GM12878 (cell line): ENCODE results near the gene KLK12. TPM values are rescaled to one million over a fixed set of nuclear protein-coding genes. Genes with fewer than 3 reads are reported as not detected.

Source experiments
- ATAC-seq: fragments of 200-7000 bp; cut with Tn5 transposase; 3 replicates; pipeline ENCODE4 v1.9.1; 2020; ENCODE audit warnings: mild to moderate bottlenecking, moderate library complexity
- BruUV-seq: library from RNA; stranded (reverse); fragments of 400-500 nt; replicated peaks from 2 replicates; lab custom pipeline; 2021; lab: Mats Ljungman, UMichigan
- CTCF ChIA-PET: fragments of 300-600 bp; sonication (Branson Sonifier 250); formaldehyde crosslinking; extraction: SDS; loops from one replicate; lab custom pipeline; 2021; ENCODE audit warnings: inconsistent platforms; lab: Yijun Ruan, JAX
- POLR2A ChIA-PET: fragments of 350-600 bp; formaldehyde crosslinking; extraction: SDS; loops from one replicate; lab custom pipeline; 2021; ENCODE audit warnings: inconsistent platforms; lab: Charles Lee
- RAD21 ChIA-PET: fragments of 300-600 bp; sonication (Branson Sonifier 250); formaldehyde crosslinking; loops from one replicate; lab custom pipeline; 2023; ENCODE audit warnings: antibody characterized with exemption; ENCODE audit not compliant: unreplicated experiment; lab: Charles Lee
- SMC1A ChIA-PET: fragments of 300-600 bp; sonication (Branson Sonifier 250); formaldehyde crosslinking; loops from one replicate; lab custom pipeline; 2023; ENCODE audit not compliant: unreplicated experiment, uncharacterized antibody; lab: Charles Lee
- DNase-seq: peaks from one replicate; pipeline ENCODE4 v3.0.0-alpha.2; 2011; ENCODE audit warnings: low read depth, low spot score
- FAIRE-seq: peaks from 3 replicates; lab custom pipeline; 2011; peaks lifted over from hg19 to GRCh38; lab: Jason Lieb, UNC
- H2AFZ ChIP-seq: 2 replicates; pipeline ENCODE4 v1.6.0; 2011; ENCODE audit warnings: low read depth, low read length, control low read depth; ENCODE audit not compliant: control insufficient read depth
- H3K27ac ChIP-seq: 2 replicates; pipeline ENCODE4 v1.5.1; 2011; ENCODE audit warnings: control low read depth; ENCODE audit not compliant: control insufficient read depth, insufficient read depth
- H3K27me3 ChIP-seq, 2 experiments: replicated peaks in 1 of 2; 2 replicates each; pipeline versions ENCODE4 v1.6.0 to v1.6.1; 2011; ENCODE audit warnings: low read length in 1 of 2; ENCODE audit not compliant: control insufficient read depth in 2 of 2, insufficient read depth in 2 of 2
- H3K36me3 ChIP-seq, 2 experiments: 2 replicates each; pipeline ENCODE4 v1.5.1; 2011; ENCODE audit warnings: low read length in 1 of 2; ENCODE audit not compliant: control insufficient read depth in 2 of 2, insufficient read depth in 2 of 2
- H3K4me1 ChIP-seq: 2 replicates; pipeline ENCODE4 v1.6.1; 2011; ENCODE audit warnings: mild to moderate bottlenecking, low read length, moderate library complexity, mixed read lengths; ENCODE audit not compliant: control insufficient read depth, insufficient read depth
- H3K4me2 ChIP-seq: 2 replicates; pipeline ENCODE4 v1.6.0; 2011; ENCODE audit warnings: control low read depth; ENCODE audit not compliant: control insufficient read depth, insufficient read depth
- H3K4me3 ChIP-seq: fragments of 200-600 bp; sonication (generic); 2 replicates; pipeline ENCODE4 v1.5.1; 2016
- H3K79me2 ChIP-seq: 2 replicates; pipeline ENCODE4 v1.6.0; 2011; ENCODE audit warnings: low read length; ENCODE audit not compliant: control insufficient read depth, insufficient read depth
- H3K9ac ChIP-seq: 2 replicates; pipeline ENCODE4 v1.8.0; 2011; ENCODE audit warnings: low read length, control low read depth, mixed read lengths; ENCODE audit not compliant: control insufficient read depth, insufficient read depth
- H3K9me3 ChIP-seq: replicated peaks from 3 replicates; pipeline ENCODE4 v1.5.1; 2011; ENCODE audit warnings: mild to moderate bottlenecking, low read length; ENCODE audit not compliant: control insufficient read depth, insufficient read depth
- H4K20me1 ChIP-seq: 2 replicates; pipeline ENCODE4 v1.6.0; 2011; ENCODE audit not compliant: control insufficient read depth, insufficient read depth
- CTCF ChIP-seq, 3 experiments: IDR thresholded peaks in 2 of 3; conservative IDR thresholded peaks in 1 of 3; 2 replicates each; pipeline ENCODE4 v1.5.1; 2011; ENCODE audit warnings: low read depth in 3 of 3, low read length in 3 of 3, mild to moderate bottlenecking in 3 of 3, control low read depth in 2 of 3, moderate library complexity in 2 of 3, inconsistent platforms in 1 of 3, mixed read lengths in 1 of 3; ENCODE audit not compliant: control insufficient read depth in 2 of 3, insufficient read depth in 1 of 3; ENCODE audit errors: extremely low read depth in 1 of 3
- HSF1 ChIP-seq: fragments of 150-350 bp; IDR thresholded peaks from 2 replicates; pipeline ENCODE4 v1.6.1; 2014; ENCODE audit warnings: mild to moderate bottlenecking, low read depth, low read length
- NR2C2 ChIP-seq: IDR thresholded peaks from 2 replicates; pipeline ENCODE4 v1.6.1; 2011; ENCODE audit warnings: borderline replicate concordance, low read depth; ENCODE audit not compliant: control insufficient read depth, insufficient read length
- POU2F2 ChIP-seq: IDR thresholded peaks from 3 replicates; pipeline ENCODE4 v1.6.1; 2011; ENCODE audit warnings: low read depth, mild to moderate bottlenecking, low read length, borderline replicate concordance
- PRDM15 ChIP-seq: fragments of 450-650 bp; formaldehyde crosslinking; IDR thresholded peaks from 2 replicates; pipeline ENCODE4 v1.4.0; 2020; ENCODE audit warnings: mild to moderate bottlenecking, moderate library complexity
- RAD21 ChIP-seq: IDR thresholded peaks from 2 replicates; pipeline ENCODE4 v1.6.1; 2011; ENCODE audit warnings: mild to moderate bottlenecking, low read depth, low read length, moderate library complexity; ENCODE audit not compliant: insufficient read depth
- RUNX3 ChIP-seq: IDR thresholded peaks from 2 replicates; pipeline ENCODE4 v1.6.1; 2012; ENCODE audit warnings: low read length, inconsistent platforms
- SKIL ChIP-seq: fragments of 450-650 bp; IDR thresholded peaks from 2 replicates; pipeline ENCODE4 v1.6.1; 2017; ENCODE audit warnings: mild to moderate bottlenecking, low read depth, inconsistent platforms; ENCODE audit not compliant: poor library complexity, severe bottlenecking
- SMAD1 ChIP-seq: fragments of 450-650 bp; IDR thresholded peaks from 2 replicates; pipeline ENCODE4 v1.6.1; 2018; ENCODE audit warnings: mild to moderate bottlenecking, low read depth; ENCODE audit not compliant: partially characterized antibody
- SMARCA5 ChIP-seq: fragments of 450-650 bp; IDR thresholded peaks from 2 replicates; pipeline ENCODE4 v1.6.1; 2017; ENCODE audit warnings: mild to moderate bottlenecking
- ZNF217 ChIP-seq: fragments of 450-650 bp; IDR thresholded peaks from 2 replicates; pipeline ENCODE4 v1.6.1; 2017; ENCODE audit warnings: antibody characterized with exemption, mild to moderate bottlenecking
- WGBS: methylation state at CpG from one replicate; pipeline ENCODE4 v1.1.6; 2016; ENCODE audit warnings: low lambda C conversion rate; ENCODE audit not compliant: insufficient replicate concordance, insufficient coverage; ENCODE audit errors: missing lambda C conversion rate; 5-methylcytosine and 5-hydroxymethylcytosine counted together
- in situ Hi-C: fragments of 300-500 bp; cut with MboI; formaldehyde crosslinking; loops from 9 replicates; pipeline ENCODE4 v1.14.3; 2018; ENCODE audit warnings: mixed read lengths
- intact Hi-C: fragments of 100-400 bp; cut with micrococcal nuclease; formaldehyde crosslinking; loops from one replicate; pipeline ENCODE4 v1.14.2; 2022; ENCODE audit not compliant: unreplicated experiment
- polyA plus RNA-seq, 11 experiments: library from polyadenylated mRNA; depleted of rRNA in 4 of 11; unstranded in 6 of 11; stranded (reverse) in 5 of 11; fragments of >200 nt; fragmentation: Nextera tagmentation in 4 of 11; fragmentation: Illumina TruSeq in 1 of 11; extraction: Ambion mirVana in 4 of 11; extraction: Trizol in 1 of 11; gene quantifications; 1 replicate in 1 of 11; 2 replicates in 10 of 11; pipeline versions ENCODE4 v1.2.1 to v1.2.3, GENCODE V29; 2011 to 2016; ENCODE audit warnings: inconsistent platforms in 2 of 11, missing spikeins in 2 of 11, low read depth in 1 of 11
- total RNA-seq, 4 experiments: library from RNA; depleted of rRNA in 3 of 4; stranded (reverse); fragments of >200 nt in 3 of 4; fragmentation: Illumina TruSeq in 1 of 4; extraction: Trizol in 1 of 4; gene quantifications; 2 replicates each; pipeline versions ENCODE4 v1.2.1 to v1.2.3, GENCODE V29; 2013 to 2021

KLK12 gene
- total and polyA plus RNA-seq, 10 of the 15 experiments (the other 5 are each of a cell fraction or from before 2014, with no cell fraction given): not detected

GRCh38 chr19:51022526-51022925 is 12.3 kb downstream of the KLK12 start (continued):
- no peak for TF ChIP-seq HSF1
- TF ChIP-seq SKIL: no peak
- no peak for TF ChIP-seq POU2F2

- ATAC-seq (peak; percentile 49), DNase-seq (no peak), FAIRE-seq (peak; percentile 54)
- Histone ChIP-seq H3K27ac (no peak overlapping the region), H2AFZ (no peak overlapping the region), H3K4me2 (no peak overlapping the region), H3K4me3 (no peak overlapping the region), H3K9me3 (no peaks in the 10 kb centered on the region; the same call in 2 of the 3 replicates), H3K27me3 (no peaks in the 10 kb centered on the region; a peak in 3 of 4 replicates), H4K20me1 (no peaks in the 10 kb centered on the region), H3K4me1 (no peaks in the 10 kb centered on the region), H3K36me3 (no peaks in the 10 kb centered on the region), H3K9ac (no peak overlapping the region), H3K79me2 (no peaks in the 10 kb centered on the region)
- ChIA-PET POLR2A (interaction anchor here (0.6 kb wide), 1 partner anchor 13 kb away, joined by 6 read pairs; no protein-coding TSS in a partner anchor), SMC1A (no interaction called here), RAD21 (interaction anchor here (0.5 to 1.4 kb wide), 2 partner anchors 75 to 98 kb away, joined by 3 to 4 read pairs; no protein-coding TSS in a partner anchor), CTCF (interaction anchor here (0.7 to 1.9 kb wide), 6 partner anchors 41 to 238 kb away, joined by 3 to 17 read pairs (median 4); no protein-coding TSS in a partner anchor)
- no TSS peak for BruUV-seq
- WGBS: 24% methylated on average over 7 of the region's 7 CpGs
- in situ Hi-C loops (no loop called here), intact Hi-C loops (no loop called here)
- TF ChIP-seq CTCF (IDR thresholded peaks at IDR 0.05 in 2 of 3, conservative IDR thresholded peaks at IDR 0.05 in 1 of 3; ENCODE audit: control insufficient read depth in 2 of 3, extremely low read depth in 1 of 3, insufficient read depth in 1 of 3, low read depth in 3 of 3, low read length in 3 of 3) (peak; percentile 47 to 52 (median 48)), SMAD1 (no peak), NR2C2 (no peak), RUNX3 (peak; percentile 81), RAD21 (peak; percentile 31; the same call in 1 of the 2 replicates), SMARCA5 (no peak), ZNF217 (no peak), PRDM15 (CRISPR knock-in tag) (no peak)
Measured at GRCh38 chr19:51020988-51021651, 13.7 kb downstream of the KLK12 start.
